Heart right ventricle (tissue), 16 donors: Measurements from ENCODE around the gene MRPL22. TPM values are rescaled to one million over a fixed set of nuclear protein-coding genes. Genes with fewer than 3 reads are reported as not detected.
A peak's percentile ranks its signal among the peaks of the same experiment; 100 is the strongest.
"Not testable (repeated sequence)": the region's sequence is repeated elsewhere in the genome, so short reads cannot be mapped to it uniquely, and the experiment has no call there.

Experiments
- ATAC-seq, 8 donors: fragments of 200-7000 bp; cut with Tn5 transposase; one replicate each; pipeline ENCODE4 v1.9.1; 2020; ENCODE audit warnings: mild to moderate bottlenecking in 8 of 8, moderate library complexity in 8 of 8, moderate number of reproducible peaks in 1 of 8
- DNase-seq, 2 donors: peaks; one replicate each; pipeline ENCODE4 v3.0.0-alpha.2; 2020
- H3K27ac ChIP-seq, 10 donors: fragments of 200-600 bp; sonication (generic) in 2 of 10; one replicate each; pipeline versions ENCODE4 v1.5.0 to v1.8.0; 2020 to 2022; ENCODE audit warnings: mild to moderate bottlenecking in 3 of 10
- H3K27me3 ChIP-seq, 7 donors: fragments of 200-600 bp; one replicate each; pipeline ENCODE4 v1.8.0; 2021 to 2022; ENCODE audit warnings: mild to moderate bottlenecking in 2 of 7
- H3K36me3 ChIP-seq, 9 donors: fragments of 200-600 bp; sonication (generic) in 1 of 9; one replicate each; pipeline versions ENCODE4 v1.5.0 to v1.8.0; 2020 to 2022; ENCODE audit warnings: mild to moderate bottlenecking in 2 of 9
- H3K4me1 ChIP-seq, 9 donors: fragments of 200-600 bp; sonication (generic) in 1 of 9; one replicate each; pipeline versions ENCODE4 v1.5.0 to v1.8.0; 2020 to 2022; ENCODE audit warnings: mild to moderate bottlenecking in 4 of 9
- H3K4me3 ChIP-seq, 10 donors: fragments of 200-600 bp; sonication (generic) in 2 of 10; one replicate each; pipeline versions ENCODE4 v1.5.0 to v1.8.0; 2020 to 2022; ENCODE audit warnings: mild to moderate bottlenecking in 7 of 10, moderate library complexity in 2 of 10
- H3K9me3 ChIP-seq, 11 donors: fragments of 200-600 bp in 10 of 11; sonication (generic) in 2 of 11; one replicate each; pipeline versions ENCODE4 v1.5.0 to v1.8.0; 2013 to 2022; ENCODE audit warnings: mild to moderate bottlenecking in 2 of 11, control low read depth in 1 of 11, moderate library complexity in 1 of 11
- CTCF ChIP-seq, 9 donors: fragments of 200-600 bp; sonication (generic) in 2 of 9; IDR thresholded peaks; one replicate each; pipeline versions ENCODE4 v1.5.0 to v1.8.0; 2021 to 2022; ENCODE audit warnings: antibody characterized with exemption in 9 of 9, mild to moderate bottlenecking in 5 of 9, moderate library complexity in 1 of 9
- WGBS, 2 donors: extraction: QIAGEN DNeasy Blood & Tissue Kit; methylation state at CpG; one replicate each; pipeline ENCODE4 v1.1.7; 2013; ENCODE audit warnings: inconsistent platforms in 1 of 2; 5-methylcytosine and 5-hydroxymethylcytosine counted together
- intact Hi-C, 10 donors: fragments of 100-400 bp; cut with DNase I; formaldehyde crosslinking; loops; one replicate each; pipeline versions ENCODE4 v1.11.1 to v1.14.2; 2022
- polyA plus RNA-seq, 2 donors: library from polyadenylated mRNA; stranded (reverse); fragments of 200-250 nt; gene quantifications; one replicate each; pipeline ENCODE4 v1.2.3, GENCODE V29; 2013
- total RNA-seq, 10 donors: library from RNA; stranded (reverse); fragmentation: NEBNext Ultra II Directional in 3 of 10; extraction: Animal tissue kit (Norgen Biotek cat#: 25700) in 3 of 10; gene quantifications; one replicate each; pipeline versions ENCODE4 v1.2.1 to v1.2.4, GENCODE V29; 2021 to 2023
- donor health status: Arrhythmogenic right ventricular cardiomyopathy.
- donor health status: ischemic (EF 13 %, LVEDD 7.1; RV severe dilation, severe dysfunction).
- donor health status: healthy with polysubstance abuse.
- donor health status: DM: no; HTN: yes; CAD: no.
- donor health status: DM: no; HTN: no; CAD: no.
- donor health status: ischemic (EF 25% LVEDD 6.9; RV normal size, moderate dysfunction).
- donor health status: ischemic (EF 25% LVEDD 5.7; RV mildly dilated, moderate dysfunction).
- donor health status: healthy.
- donor health status: DM: yes; HTN: yes; CAD: no.
- donor health status: Ischemic cardiomyopathy.
- donor health status: ischemic (EF 35%, LVEDD 5.7; RV mildly dilated, moderate dysfunction).
- donor health status: nonischemic (EF 11% LVEDD 7.7; RV severe dilation, severe dysfunction).
- donor health status: DM: yes; HTN: yes; CAD: no.
- donor health status: PGD.
- donor health status: ischemic (EF 29% LVEDD 5.4; RV normal size, mild dysfunction).
- donor health status: nonischemic (EF 23%, LVEDD 6.1; RV moderate dilation, normal function).

MRPL22 gene
- total and polyA plus RNA-seq, 12 donors: 57.1 to 109 (median 73.2) TPM

GRCh38 chr5:154970759-154971158, 29.9 kb downstream of the MRPL22 start:
- Histone ChIP-seq H3K4me3 (no peak overlapping the region), H3K27me3 (no peaks in the 10 kb centered on the region), H3K9me3 (peaks cover 0 to 1% (median 0%) of the 10 kb centered on the region in 11 donors), H3K27ac (no peak overlapping the region), H3K4me1 (peaks cover 0 to 28% (median 8%) of the 10 kb centered on the region in 9 donors), H3K36me3 (peaks cover 0 to 41% (median 8%) of the 10 kb centered on the region in 9 donors)
- no peak for TF ChIP-seq CTCF (IDR thresholded peaks at IDR 0.05)
- no peak for ATAC-seq
- intact Hi-C loops: loop anchor here in 8 of 10 donors (5.0 to 10.0 kb wide), 4 partner anchors 164 to 757 kb away; no protein-coding TSS in a partner anchor
- DNase-seq: no peak

- no peak for TF ChIP-seq CTCF (IDR thresholded peaks at IDR 0.05)
- Histone ChIP-seq H3K9me3 (peaks cover 0 to 5% (median 0%) of the 10 kb centered on the region in 11 donors), H3K4me1 (peaks cover 0 to 23% (median 5%) of the 10 kb centered on the region in 9 donors), H3K27me3 (no peaks in the 10 kb centered on the region), H3K36me3 (peaks cover 0 to 34% (median 8%) of the 10 kb centered on the region in 9 donors), H3K4me3 (no peak overlapping the region), H3K27ac (no peak overlapping the region)
- intact Hi-C loops: loop anchor here in 8 of 10 donors (5.0 to 10.0 kb wide), 4 partner anchors 163 to 756 kb away; no protein-coding TSS in a partner anchor
- WGBS, 2 donors: 72 to 76% methylated on average over 2 of the region's 2 CpGs
- no peak for DNase-seq
- no peak for ATAC-seq
These were observed 30.6 kb downstream of the MRPL22 start for GRCh38 chr5:154971501-154971900.

GRCh38 chr5:154972476-154973080, 31.7 kb downstream of the MRPL22 start:
- Histone ChIP-seq H3K27ac (no peak overlapping the region), H3K36me3 (peaks cover 0 to 23% (median 3%) of the 10 kb centered on the region in 9 donors), H3K4me1 (peaks cover 0 to 12% (median 0%) of the 10 kb centered on the region in 9 donors), H3K27me3 (no peaks in the 10 kb centered on the region), H3K9me3 (peaks cover 0 to 5% (median 0%) of the 10 kb centered on the region in 11 donors), H3K4me3 (no peak overlapping the region)
- peak; percentile 38 to 74 (median 63) for TF ChIP-seq CTCF (IDR thresholded peaks at IDR 0.05)
- intact Hi-C loops: loop anchor here in 8 of 10 donors (2.0 to 10.0 kb wide), 6 partner anchors 122 to 756 kb away; no protein-coding TSS in a partner anchor
- peak in 1 of 2 donors; percentile 24 for DNase-seq
- WGBS, 2 donors: 65 to 68% methylated on average over 2 of the region's 2 CpGs
- peak in 5 of 8 donors; percentile 51 to 76 (median 74) for ATAC-seq

- not testable (repeated sequence) for H3K27ac ChIP-seq, H3K4me3 ChIP-seq, H3K36me3 ChIP-seq, DNase-seq, H3K27me3 ChIP-seq, H3K4me1 ChIP-seq, ATAC-seq, H3K9me3 ChIP-seq
- WGBS, 2 donors: 89 to 97% methylated on average over 9 of the region's 9 CpGs
- intact Hi-C loops: loop anchor here in 3 of 10 donors (10.0 kb wide), 1 partner anchor 159 kb away; no protein-coding TSS in a partner anchor
These were observed 35.2 kb downstream of the MRPL22 start for GRCh38 chr5:154976082-154976481.

GRCh38 chr5:154977409-154977808, 36.5 kb downstream of the MRPL22 start:
- 79 to 81% methylated on average over 1 of the region's 1 CpG for WGBS, 2 donors

GRCh38 chr5:154978294-154978693, 37.4 kb downstream of the MRPL22 start:
- not testable (repeated sequence) for H3K27me3 ChIP-seq, H3K4me1 ChIP-seq, H3K27ac ChIP-seq, H3K9me3 ChIP-seq, H3K36me3 ChIP-seq, ATAC-seq, H3K4me3 ChIP-seq, DNase-seq
- intact Hi-C loops: loop anchor here in 3 of 10 donors (10.0 kb wide), 1 partner anchor 157 kb away; no protein-coding TSS in a partner anchor
- WGBS, 2 donors: 84 to 88% methylated on average over 2 of the region's 2 CpGs

More at GRCh38 chr5:154977409-154977808, 36.5 kb downstream of the MRPL22 start:
- Histone ChIP-seq H3K4me3 (no peak overlapping the region), H3K27ac (no peak overlapping the region), H3K36me3 (peaks cover 0 to 4% (median 0%) of the 10 kb centered on the region in 9 donors), H3K9me3 (peaks cover 0 to 5% (median 0%) of the 10 kb centered on the region in 11 donors), H3K27me3 (no peaks in the 10 kb centered on the region), H3K4me1 (peaks cover 0 to 3% (median 0%) of the 10 kb centered on the region in 9 donors)
- no peak for DNase-seq
- ATAC-seq: no peak
- intact Hi-C loops: loop anchor here in 3 of 10 donors (10.0 kb wide), 1 partner anchor 157 kb away; no protein-coding TSS in a partner anchor
- no peak for TF ChIP-seq CTCF (IDR thresholded peaks at IDR 0.05)
